K562 (cell line): ENCODE measurements around the gene DDR1. TPM values are rescaled to one million over a fixed set of nuclear protein-coding genes. Genes with fewer than 3 reads are reported as not detected.

Experiments
- AFF1 ChIP-seq, 2 experiments: fragments of 450-650 bp; IDR thresholded peaks; 2 replicates each; pipeline ENCODE4 v1.6.1; 2018; ENCODE audit warnings: mild to moderate bottlenecking in 2 of 2, low read depth in 1 of 2; ENCODE audit not compliant: partially characterized antibody in 2 of 2
- BACH1 ChIP-seq: fragments of 200-800 bp; sonication (Bioruptor generic); IDR thresholded peaks from 2 replicates; pipeline ENCODE4 v1.6.1; 2016; ENCODE audit warnings: missing genetic modification characterization, missing compliant biosample characterization
- BRD4 ChIP-seq: fragments of 200-600 bp; sonication (generic); IDR thresholded peaks from 2 replicates; pipeline ENCODE4 v1.6.1; 2017; ENCODE audit warnings: inconsistent platforms
- CHCHD3 ChIP-seq: fragments of 250-450 bp; sonication (Bioruptor Pico); IDR thresholded peaks from 2 replicates; pipeline ENCODE4 v2.1.2; 2022; ENCODE audit warnings: mild to moderate bottlenecking
- DMBX1 ChIP-seq: fragments of 250-450 bp; sonication (Bioruptor Pico); IDR thresholded peaks from 2 replicates; pipeline ENCODE4 v1.8.0; 2022; ENCODE audit warnings: inconsistent platforms, mild to moderate bottlenecking, moderate library complexity, borderline replicate concordance
- DPF2 ChIP-seq: fragments of 450-650 bp; IDR thresholded peaks from 2 replicates; pipeline ENCODE4 v1.6.1; 2016
- E2F1 ChIP-seq: sonication (generic); formaldehyde crosslinking; IDR thresholded peaks from 2 replicates; pipeline ENCODE4 v1.8.1; 2023; ENCODE audit warnings: mild to moderate bottlenecking, missing genetic modification reagents, moderate library complexity
- ELF4 ChIP-seq: fragments of 450-650 bp; formaldehyde crosslinking; IDR thresholded peaks from 2 replicates; pipeline ENCODE4 v1.4.0; 2022; ENCODE audit warnings: missing genetic modification characterization
- FOXK2 ChIP-seq, 2 experiments: fragments of 450-650 bp; IDR thresholded peaks in 1 of 2; conservative IDR thresholded peaks in 1 of 2; 2 replicates each; pipeline ENCODE4 v1.6.1; 2016; ENCODE audit warnings: low read depth in 2 of 2, mild to moderate bottlenecking in 1 of 2
- GABPB2 ChIP-seq: fragments of 250-450 bp; sonication (Bioruptor Pico); conservative IDR thresholded peaks from 2 replicates; pipeline ENCODE4 v1.5.1; 2021; ENCODE audit warnings: mild to moderate bottlenecking
- HNRNPLL ChIP-seq: fragments of 200-400 bp; formaldehyde crosslinking; IDR thresholded peaks from 2 replicates; pipeline ENCODE4 v1.6.1; 2017; ENCODE audit warnings: low read length, low read depth, mild to moderate bottlenecking; ENCODE audit not compliant: poor library complexity, severe bottlenecking
- KLF10 ChIP-seq: fragments of 250-450 bp; sonication (Bioruptor Pico); IDR thresholded peaks from 2 replicates; pipeline ENCODE4 v1.6.1; 2021; ENCODE audit warnings: matching md5 sums
- LARP7 ChIP-seq: fragments of 450-650 bp; IDR thresholded peaks from 2 replicates; pipeline ENCODE4 v1.6.1; 2016
- MCM7 ChIP-seq, 2 experiments: fragments of 450-650 bp; IDR thresholded peaks; 2 replicates each; pipeline ENCODE4 v1.6.1; 2016 to 2018
- NFIX ChIP-seq: fragments of 250-450 bp; sonication (Bioruptor Pico); IDR thresholded peaks from 2 replicates; pipeline ENCODE4 v1.4.0; 2020; ENCODE audit warnings: low read depth, mild to moderate bottlenecking, moderate library complexity
- NR1H2 ChIP-seq: sonication (generic); formaldehyde crosslinking; IDR thresholded peaks from 2 replicates; pipeline ENCODE4 v1.4.0; 2020; ENCODE audit warnings: mild to moderate bottlenecking, missing genetic modification reagents
- PKNOX1 ChIP-seq: fragments of 450-650 bp; IDR thresholded peaks from 2 replicates; pipeline ENCODE4 v1.6.1; 2016
- SAFB ChIP-seq: fragments of 200-400 bp; formaldehyde crosslinking; IDR thresholded peaks from 2 replicates; pipeline ENCODE4 v1.6.1; 2017; ENCODE audit warnings: low read depth, low read length, borderline replicate concordance
- SMARCA5 ChIP-seq: fragments of 450-650 bp; IDR thresholded peaks from 2 replicates; pipeline ENCODE4 v1.6.1; 2016
- SP1 ChIP-seq: sonication (generic); formaldehyde crosslinking; IDR thresholded peaks from 2 replicates; pipeline ENCODE4 v1.8.1; 2022; ENCODE audit warnings: mild to moderate bottlenecking, missing genetic modification reagents
- SP2 ChIP-seq: IDR thresholded peaks from 2 replicates; pipeline ENCODE4 v1.6.1; 2011; ENCODE audit warnings: mild to moderate bottlenecking, low read depth, low read length, moderate library complexity; ENCODE audit not compliant: poor library complexity, severe bottlenecking; ENCODE audit errors: extremely low read depth
- SRSF1 ChIP-seq: fragments of 200-400 bp; formaldehyde crosslinking; IDR thresholded peaks from 2 replicates; pipeline ENCODE4 v1.6.1; 2017; ENCODE audit warnings: mild to moderate bottlenecking, low read depth, low read length, moderate library complexity
- TCF7L2 ChIP-seq: fragments of 150-350 bp; IDR thresholded peaks from 2 replicates; pipeline ENCODE4 v1.6.1; 2016; ENCODE audit warnings: low read depth, mild to moderate bottlenecking, low read length, moderate library complexity
- WHSC1 ChIP-seq: IDR thresholded peaks from one replicate; pipeline ENCODE4 v1.6.1; 2012; ENCODE audit warnings: low read length, control low read depth, inconsistent platforms
- ZFX ChIP-seq: sonication (generic); formaldehyde crosslinking; IDR thresholded peaks from 2 replicates; pipeline ENCODE4 v1.8.0; 2022; ENCODE audit warnings: mild to moderate bottlenecking, missing genetic modification reagents, moderate library complexity
- ZKSCAN3 ChIP-seq: fragments of 250-450 bp; sonication (Bioruptor Pico); IDR thresholded peaks from 2 replicates; pipeline ENCODE4 v1.4.0; 2020
- ZNF57 ChIP-seq: fragments of 450-650 bp; formaldehyde crosslinking; IDR thresholded peaks from 2 replicates; pipeline ENCODE4 v1.4.0; 2020; ENCODE audit warnings: mild to moderate bottlenecking, moderate library complexity
- polyA plus RNA-seq, 8 experiments: library from polyadenylated mRNA; depleted of rRNA in 4 of 8; stranded (reverse) in 5 of 8; unstranded in 3 of 8; fragments of >200 nt; fragmentation: Nextera tagmentation in 2 of 8; fragmentation: Illumina TruSeq in 1 of 8; extraction: Ambion mirVana in 2 of 8; extraction: Trizol in 1 of 8; gene quantifications; 2 replicates each; pipeline versions ENCODE4 v1.2.1 to v1.2.3, GENCODE V29; 2011 to 2014; ENCODE audit warnings: inconsistent platforms in 1 of 8, missing spikeins in 1 of 8
- total RNA-seq, 7 experiments: library from RNA; depleted of rRNA in 6 of 7; stranded (reverse); fragments of >200 nt in 6 of 7; fragmentation: Illumina TruSeq in 2 of 7; extraction: Trizol in 2 of 7; gene quantifications; 2 replicates each; pipeline versions ENCODE4 v1.2.1 to v1.2.3, GENCODE V29; 2011 to 2021; ENCODE audit warnings: low replicate concordance in 1 of 7

DDR1 gene
- total and polyA plus RNA-seq, 9 of the 15 experiments (the other 6 are each of a cell fraction or from before 2014, with no cell fraction given): 1.4 to 44.6 (median 12.2) TPM

- TF ChIP-seq NFIX (CRISPR knock-in tag) (peak; percentile 30; the same call in 1 of the 2 replicates), MCM7 (IDR thresholded peaks at IDR 0.05) (no peak), ELF4 (no peak), PKNOX1 (0 out of 2 replicates have a peak, but pooled peaks have one; percentile 42), E2F1 (CRISPR knock-in tag) (no peak), SMARCA5 (no peak), SP1 (no peak), AFF1 (IDR thresholded peaks at IDR 0.05; ENCODE audit: low read depth in 1 of 2, partially characterized antibody in 2 of 2) (no peak), ZNF57 (no peak), ZKSCAN3 (CRISPR knock-in tag) (no peak), CHCHD3 (CRISPR knock-in tag) (no peak), WHSC1 (no peak), BRD4 (no peak), ZFX (CRISPR knock-in tag) (no peak), SRSF1 (no peak), NR1H2 (CRISPR knock-in tag) (no peak), DPF2 (no peak), KLF10 (CRISPR knock-in tag) (no peak), HNRNPLL (no peak), TCF7L2 (no peak), GABPB2 (CRISPR knock-in tag) (no peak), BACH1 (tag) (peak; percentile 81), LARP7 (no peak), SP2 (no peak), FOXK2 (conservative IDR thresholded peaks at IDR 0.05 in 1 of 2, IDR thresholded peaks at IDR 0.05 in 1 of 2; ENCODE audit: low read depth in 2 of 2) (no peak), SAFB (no peak), DMBX1 (peak; percentile 88)
Observed at GRCh38 chr6:30837870-30838269, 46.4 kb upstream of the DDR1 start (continued).
